ENCODE measurements around the gene TTLL9.
A peak's percentile ranks its signal among the peaks of the same experiment; 100 is the strongest.

TTLL9 gene

DNA sequence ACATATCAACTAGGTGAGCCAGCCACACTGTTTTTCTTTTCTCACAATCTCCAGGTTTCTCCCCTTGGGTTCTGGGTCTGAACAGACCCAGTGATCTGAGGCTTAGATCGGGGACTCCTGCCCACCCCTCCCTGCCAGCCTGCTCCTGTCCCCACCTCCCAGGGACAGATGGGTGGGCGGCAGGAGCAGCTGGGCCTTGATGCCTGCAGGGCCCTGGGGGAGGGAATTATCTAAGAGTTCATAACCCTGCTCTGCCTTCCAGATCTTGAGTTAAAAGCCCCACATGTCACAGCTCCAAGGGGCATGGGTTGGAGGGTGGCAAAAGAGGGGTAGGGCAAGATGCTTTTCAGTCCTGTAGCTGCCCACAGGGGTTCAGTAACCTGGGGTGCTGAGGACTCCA is 92.3 kb downstream of the TTLL9 start:
- POLR2A ChIA-PET: no interaction called here
- TF ChIP-seq, protein P1, sequence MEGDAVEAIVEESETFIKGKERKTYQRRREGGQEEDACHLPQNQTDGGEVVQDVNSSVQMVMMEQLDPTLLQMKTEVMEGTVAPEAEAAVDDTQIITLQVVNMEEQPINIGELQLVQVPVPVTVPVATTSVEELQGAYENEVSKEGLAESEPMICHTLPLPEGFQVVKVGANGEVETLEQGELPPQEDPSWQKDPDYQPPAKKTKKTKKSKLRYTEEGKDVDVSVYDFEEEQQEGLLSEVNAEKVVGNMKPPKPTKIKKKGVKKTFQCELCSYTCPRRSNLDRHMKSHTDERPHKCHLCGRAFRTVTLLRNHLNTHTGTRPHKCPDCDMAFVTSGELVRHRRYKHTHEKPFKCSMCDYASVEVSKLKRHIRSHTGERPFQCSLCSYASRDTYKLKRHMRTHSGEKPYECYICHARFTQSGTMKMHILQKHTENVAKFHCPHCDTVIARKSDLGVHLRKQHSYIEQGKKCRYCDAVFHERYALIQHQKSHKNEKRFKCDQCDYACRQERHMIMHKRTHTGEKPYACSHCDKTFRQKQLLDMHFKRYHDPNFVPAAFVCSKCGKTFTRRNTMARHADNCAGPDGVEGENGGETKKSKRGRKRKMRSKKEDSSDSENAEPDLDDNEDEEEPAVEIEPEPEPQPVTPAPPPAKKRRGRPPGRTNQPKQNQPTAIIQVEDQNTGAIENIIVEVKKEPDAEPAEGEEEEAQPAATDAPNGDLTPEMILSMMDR (IDR thresholded peaks at IDR 0.05; ENCODE audit: control extremely low read depth, extremely low read depth, low read depth, missing control alignments): no peak
- no peak for DNase-seq (ENCODE audit: extremely low spot score)
- CTCF ChIA-PET: interaction anchor here (1.3 to 2.4 kb wide), 8 partner anchors 11 to 140 kb away, joined by 4 to 20 read pairs (median 5); partner anchors contain the start of gene PDRG1

DNA sequence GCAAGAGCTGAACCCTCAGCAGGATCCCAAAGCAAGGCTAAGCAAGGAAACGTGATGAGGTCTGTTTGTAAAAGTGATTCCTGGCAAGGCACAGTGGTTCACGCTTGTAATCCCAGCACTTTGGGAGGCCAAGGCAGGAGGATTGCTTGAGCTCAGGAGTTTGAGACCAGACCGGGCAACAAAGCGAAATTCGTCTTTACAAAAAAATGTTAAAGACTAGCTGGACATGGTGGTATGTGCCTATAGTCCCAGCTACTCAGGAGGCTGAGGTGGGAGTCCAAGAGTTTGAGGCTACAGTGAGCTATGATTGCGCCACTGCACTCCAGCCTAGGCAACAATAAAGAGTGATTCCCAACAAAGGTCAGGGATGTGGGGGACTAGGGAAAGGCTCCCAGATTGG is 93.5 kb downstream of the TTLL9 start:
- TF ChIP-seq, protein P1 (IDR thresholded peaks at IDR 0.05; ENCODE audit: control extremely low read depth, extremely low read depth, low read depth, missing control alignments): no peak
- POLR2A ChIA-PET: interaction anchor here (0.6 kb wide), 1 partner anchor 100 kb away, joined by 3 read pairs; no protein-coding TSS in a partner anchor
- CTCF ChIA-PET: interaction anchor here (1.3 to 2.4 kb wide), 8 partner anchors 8 to 117 kb away, joined by 4 to 20 read pairs (median 5); partner anchors contain the start of gene PDRG1
- DNase-seq (ENCODE audit: extremely low spot score): no peak

DNA sequence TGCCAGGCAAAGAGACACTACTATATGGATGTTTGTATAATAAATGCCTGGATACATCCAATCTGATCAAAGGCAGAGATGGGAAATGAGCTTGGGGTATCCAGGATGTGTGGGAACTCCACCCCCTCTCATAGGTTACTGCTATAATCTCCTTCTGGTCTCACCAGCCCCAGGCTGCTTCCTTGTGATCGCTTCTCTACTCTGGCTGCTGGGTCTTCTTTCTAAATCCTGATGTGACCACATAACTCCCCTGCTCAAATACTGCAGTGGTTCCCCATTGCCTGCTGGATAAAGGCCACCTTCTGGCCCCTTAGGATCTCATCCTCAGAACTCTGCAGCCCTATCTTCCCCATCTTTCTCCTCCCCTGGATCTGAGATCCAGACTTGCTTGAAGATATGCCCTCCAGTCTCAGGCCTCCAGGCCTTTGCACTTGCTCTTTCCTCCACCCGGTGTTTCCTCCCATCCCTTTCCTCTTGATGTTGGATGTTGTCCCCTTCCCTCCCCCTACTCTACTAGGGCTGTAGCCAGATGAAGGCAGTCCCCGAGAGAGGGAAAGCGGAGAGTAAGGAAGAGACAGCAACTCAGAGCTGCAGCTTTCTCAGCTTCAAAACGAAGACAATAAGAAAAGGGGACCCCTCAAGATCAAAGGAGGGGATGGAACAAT is 96.7 kb downstream of the TTLL9 start:
- DNase-seq (ENCODE audit: extremely low spot score): no peak
- TF ChIP-seq, protein P1 (IDR thresholded peaks at IDR 0.05; ENCODE audit: control extremely low read depth, extremely low read depth, low read depth, missing control alignments): no peak
- ChIA-PET POLR2A (no interaction called here), CTCF (interaction anchor here (1.1 to 2.6 kb wide), 4 partner anchors 10 to 144 kb away, joined by 3 to 10 read pairs (median 5); partner anchors contain the start of gene PDRG1)

DNA sequence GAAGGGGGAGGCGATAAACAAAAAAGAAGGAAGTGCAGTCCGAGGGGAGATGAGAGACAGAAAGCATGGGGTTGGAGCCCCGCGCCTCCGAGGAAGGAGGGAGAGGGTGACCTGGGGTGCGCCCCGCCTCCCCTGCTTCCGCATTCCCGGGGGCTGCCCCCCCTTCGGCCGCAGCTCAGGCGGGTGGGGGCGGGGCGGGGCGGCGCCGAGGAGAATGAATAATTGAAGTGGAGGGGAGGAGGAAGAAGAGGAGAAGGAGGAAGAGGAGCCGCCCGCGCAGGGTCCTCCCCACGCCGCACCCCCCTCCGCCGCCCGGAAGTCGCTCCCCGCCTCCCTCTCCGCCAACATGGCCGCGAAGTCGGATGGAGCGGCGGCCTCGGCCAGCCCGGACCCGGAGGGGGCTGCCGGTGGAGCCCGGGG is 97.4 kb downstream of the TTLL9 start, which contains the start of gene XKR7:
Gene XKR7 (plus strand): TSS at position 322 of the 420 bp plus-strand sequence. CDS start 25 bp downstream, at position 347.
- DNase-seq (ENCODE audit: extremely low spot score): no peak
- ChIA-PET CTCF (interaction anchor here (1.1 to 5.9 kb wide), 4 partner anchors 11 to 121 kb away, joined by 4 to 31 read pairs (median 10); partner anchors contain the start of gene PDRG1), POLR2A (no interaction called here)

DNA sequence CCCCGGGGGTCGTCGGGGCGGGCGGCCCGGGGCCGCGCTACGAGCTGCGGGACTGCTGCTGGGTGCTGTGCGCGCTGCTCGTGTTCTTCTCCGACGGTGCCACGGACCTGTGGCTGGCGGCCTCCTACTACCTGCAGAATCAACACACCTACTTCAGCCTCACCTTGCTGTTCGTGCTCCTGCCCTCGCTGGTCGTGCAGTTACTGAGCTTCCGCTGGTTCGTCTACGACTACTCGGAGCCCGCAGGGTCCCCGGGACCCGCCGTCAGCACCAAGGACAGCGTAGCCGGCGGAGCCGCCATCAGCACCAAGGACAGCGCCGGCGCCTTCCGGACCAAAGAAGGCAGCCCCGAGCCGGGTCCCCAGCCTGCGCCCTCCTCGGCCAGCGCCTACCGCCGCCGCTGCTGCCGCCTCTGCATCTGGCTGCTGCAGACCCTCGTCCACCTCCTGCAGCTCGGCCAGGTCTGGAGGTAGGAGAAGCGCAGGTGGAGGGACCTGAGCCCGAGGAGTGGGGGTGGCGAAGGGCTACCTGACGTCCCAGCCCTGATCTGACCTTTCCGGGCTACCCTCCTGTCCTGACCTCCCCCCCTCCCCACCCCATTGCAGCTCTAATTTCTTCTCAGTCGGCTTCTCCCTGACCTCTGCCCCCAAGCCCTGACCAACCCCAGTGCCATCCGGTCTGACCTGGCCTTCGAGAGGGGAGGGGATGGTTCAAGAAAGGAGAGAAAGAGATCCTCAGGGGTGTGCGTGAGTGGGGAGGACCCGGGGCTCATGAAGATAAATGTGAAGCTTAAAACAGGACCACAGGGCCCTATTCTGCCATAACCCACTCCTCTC is 98.1 kb downstream of the TTLL9 start:
- TF ChIP-seq, protein P1 (IDR thresholded peaks at IDR 0.05; ENCODE audit: control extremely low read depth, extremely low read depth, low read depth, missing control alignments): no peak
- POLR2A ChIA-PET: no interaction called here
- CTCF ChIA-PET: interaction anchor here (1.1 to 5.9 kb wide), 5 partner anchors 12 to 121 kb away, joined by 3 to 31 read pairs (median 10); partner anchors contain the start of gene PDRG1
- peak; percentile 93 for DNase-seq (ENCODE audit: extremely low spot score)

More for the DNA sequence above, 97.4 kb downstream of the TTLL9 start, which contains the start of gene XKR7:
- TF ChIP-seq, protein P1 (IDR thresholded peaks at IDR 0.05; ENCODE audit: control extremely low read depth, extremely low read depth, low read depth, missing control alignments): no peak

DNA sequence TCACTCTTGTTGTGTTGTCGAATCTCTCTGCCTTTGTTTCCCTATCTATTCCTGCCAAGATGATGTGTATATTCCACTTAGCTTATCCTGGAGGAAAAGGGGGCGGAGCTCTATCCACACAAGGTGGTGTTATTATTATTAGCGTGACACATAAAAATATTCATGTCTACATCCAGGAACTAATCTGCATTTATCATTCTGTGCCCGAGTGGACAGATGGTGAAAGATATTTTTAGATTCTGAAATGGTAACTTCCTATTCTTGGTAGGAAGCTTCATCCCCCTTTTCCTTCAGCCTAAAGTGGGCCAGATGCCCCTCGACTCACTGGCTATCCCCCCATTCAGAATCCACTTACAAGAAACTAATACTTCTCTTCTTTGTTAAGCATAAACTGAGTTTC is 99.6 kb downstream of the TTLL9 start:
- TF ChIP-seq, protein P1 (IDR thresholded peaks at IDR 0.05; ENCODE audit: control extremely low read depth, extremely low read depth, low read depth, missing control alignments): no peak
- POLR2A ChIA-PET: no interaction called here
- DNase-seq (ENCODE audit: extremely low spot score): no peak

More for the DNA sequence above, 99.6 kb downstream of the TTLL9 start:
- CTCF ChIA-PET: interaction anchor here (0.9 to 5.9 kb wide), 11 partner anchors 10 to 136 kb away, joined by 3 to 31 read pairs (median 4); partner anchors contain the start of gene PDRG1

Measured in GM10248 (cell line).